A549 (cell line): ENCODE data around the gene OCA2. TPM values are rescaled to one million over a fixed set of nuclear protein-coding genes. Genes with fewer than 3 reads are reported as not detected.
A peak's percentile ranks its signal among the peaks of the same experiment; 100 is the strongest.
"Not testable (repeated sequence)": the region's sequence is repeated elsewhere in the genome, so short reads cannot be mapped to it uniquely, and the experiment has no call there.

Experiments
- ATAC-seq, 2 experiments: fragments of 200-7000 bp in 1 of 2; fragments of >200 bp in 1 of 2; cut with Nextera tagmentation in 1 of 2; cut with Tn5 transposase in 1 of 2; 3 replicates each; pipeline versions ENCODE4 v1.8.0 to v1.9.1; 2018 to 2020; ENCODE audit warnings: mild to moderate bottlenecking in 1 of 2, moderate library complexity in 1 of 2
- CTCF ChIA-PET: fragments of 300-600 bp; sonication (Branson Sonifier 250); formaldehyde crosslinking; extraction: SDS; loops from one replicate; lab custom pipeline; 2021; ENCODE audit warnings: antibody characterized with exemption, inconsistent platforms; lab: Yijun Ruan, JAX
- POLR2A ChIA-PET: fragments of 350-600 bp; formaldehyde crosslinking; extraction: SDS; loops from one replicate; lab custom pipeline; 2021; ENCODE audit warnings: antibody characterized with exemption, inconsistent platforms; lab: Yijun Ruan, JAX
- DNase-seq, 2 experiments: peaks; one replicate each; pipeline versions ENCODE4 v3.0.0 to v3.0.0-alpha.2; 2011 to 2016; ENCODE audit warnings: low read depth in 1 of 2, low spot score in 1 of 2
- FAIRE-seq: peaks from 2 replicates; lab custom pipeline; 2011; peaks lifted over from hg19 to GRCh38; lab: Jason Lieb, UNC
- H3K27ac ChIP-seq, 2 experiments: fragments of >200 bp; sonication (Bioruptor Twin); formaldehyde crosslinking; 3 replicates each; pipeline ENCODE4 v1.5.1; 2016 to 2017
- H3K4me1 ChIP-seq: fragments of >200 bp; sonication (Bioruptor Twin); formaldehyde crosslinking; 3 replicates; pipeline ENCODE4 v1.6.1; 2016
- H3K4me2 ChIP-seq: fragments of >200 bp; sonication (Bioruptor Twin); formaldehyde crosslinking; 3 replicates; pipeline ENCODE4 v1.6.1; 2016
- H3K4me3 ChIP-seq: fragments of >200 bp; sonication (Bioruptor Twin); formaldehyde crosslinking; 3 replicates; pipeline ENCODE4 v1.5.1; 2016
- H3K9me3 ChIP-seq: fragments of >200 bp; sonication (Bioruptor Twin); formaldehyde crosslinking; 3 replicates; pipeline ENCODE4 v1.6.1; 2016
- CHD4 ChIP-seq: fragments of 200-600 bp; sonication (generic); IDR thresholded peaks from 2 replicates; pipeline ENCODE4 v1.6.1; 2016; ENCODE audit warnings: antibody characterized with exemption, mild to moderate bottlenecking, borderline replicate concordance
- EP300 ChIP-seq, 2 experiments: fragments of >200 bp; sonication (Bioruptor Twin); formaldehyde crosslinking; IDR thresholded peaks; 2 replicates in 1 of 2; 3 replicates in 1 of 2; pipeline ENCODE4 v1.6.1; 2016 to 2017
- FOSB ChIP-seq: fragments of 250-450 bp; sonication (Bioruptor Pico); IDR thresholded peaks from 2 replicates; pipeline ENCODE4 v1.5.0; 2020; ENCODE audit warnings: mild to moderate bottlenecking, moderate library complexity
- HDAC2 ChIP-seq: fragments of 200-600 bp; sonication (generic); IDR thresholded peaks from 2 replicates; pipeline ENCODE4 v1.6.1; 2016
- HOXB5 ChIP-seq: fragments of 250-450 bp; sonication (Bioruptor Pico); IDR thresholded peaks from 2 replicates; pipeline ENCODE4 v1.5.0; 2020; ENCODE audit warnings: mild to moderate bottlenecking, moderate library complexity
- KDM1A ChIP-seq: fragments of 200-600 bp; sonication (generic); IDR thresholded peaks from 2 replicates; pipeline ENCODE4 v1.6.1; 2016; ENCODE audit warnings: low read depth, mild to moderate bottlenecking
- MAFK ChIP-seq: fragments of 450-650 bp; IDR thresholded peaks from 2 replicates; pipeline ENCODE4 v1.6.1; 2014; ENCODE audit not compliant: partially characterized antibody
- NR3C1 ChIP-seq: fragments of >200 bp; sonication (Bioruptor Twin); formaldehyde crosslinking; IDR thresholded peaks from 3 replicates; pipeline ENCODE4 v1.6.1; 2017
- PHF8 ChIP-seq: fragments of 200-600 bp; sonication (generic); IDR thresholded peaks from 2 replicates; pipeline ENCODE4 v1.6.1; 2016; ENCODE audit warnings: low read depth, mild to moderate bottlenecking, antibody characterized with exemption, moderate library complexity, borderline replicate concordance
- POLR2AphosphoS2 ChIP-seq: conservative IDR thresholded peaks from 2 replicates; pipeline ENCODE4 v1.6.1; 2012; ENCODE audit warnings: low read length, improper control_type of control experiment, inconsistent platforms
- ZNF302 ChIP-seq: fragments of 250-450 bp; sonication (Bioruptor Pico); IDR thresholded peaks from 2 replicates; pipeline ENCODE4 v1.9.0; 2021; ENCODE audit warnings: inconsistent platforms, mild to moderate bottlenecking, moderate library complexity
- ZSCAN20 ChIP-seq: fragments of 250-450 bp; sonication (Bioruptor Pico); IDR thresholded peaks from 2 replicates; pipeline ENCODE4 v1.8.0; 2022; ENCODE audit warnings: mild to moderate bottlenecking, moderate library complexity
- WGBS: methylation state at CpG from one replicate; pipeline ENCODE4 v1.1.6; 2017; ENCODE audit errors: missing lambda C conversion rate; 5-methylcytosine and 5-hydroxymethylcytosine counted together
- polyA plus RNA-seq, 4 experiments: library from polyadenylated mRNA; depleted of rRNA in 3 of 4; stranded (reverse); fragments of >200 nt; fragmentation: RNase III in 1 of 4; extraction: RNeasy Plus Mini Kit Qiagen cat#74134 plus additional on column Dnase treatment in 1 of 4; gene quantifications; 2 replicates in 3 of 4; 3 replicates in 1 of 4; pipeline ENCODE4 v1.2.3, GENCODE V29; 2011 to 2017
- TF ChIP-seq, protein P1 (sequence below): IDR thresholded peaks from 2 replicates; pipeline ENCODE4 v1.6.1; 2012
- TF ChIP-seq, protein P2 (sequence below): fragments of >200 bp; sonication (Bioruptor Twin); formaldehyde crosslinking; IDR thresholded peaks from 3 replicates; pipeline ENCODE4 v1.6.1; 2016
- TF ChIP-seq, protein P3 (sequence below): fragments of 250-450 bp; sonication (Bioruptor Pico); IDR thresholded peaks from 2 replicates; pipeline ENCODE4 v1.5.0; 2020; ENCODE audit warnings: low read depth, mild to moderate bottlenecking, moderate library complexity
- TF ChIP-seq, protein P4 (sequence below): fragments of >200 bp; sonication (Bioruptor Twin); formaldehyde crosslinking; IDR thresholded peaks from 3 replicates; pipeline ENCODE4 v1.5.1; 2016
- TF ChIP-seq, protein P5 (sequence below): IDR thresholded peaks from 2 replicates; pipeline ENCODE4 v1.6.1; 2012
- TF ChIP-seq, protein P6 (sequence below): fragments of 450-650 bp; IDR thresholded peaks from 2 replicates; pipeline ENCODE4 v1.6.1; 2014; ENCODE audit warnings: antibody characterized with exemption
- TF ChIP-seq, protein P7 (sequence below): fragments of 150-350 bp; IDR thresholded peaks from 2 replicates; pipeline ENCODE4 v1.6.1; 2014; ENCODE audit warnings: low read depth, mild to moderate bottlenecking, low read length

The OCA2 gene
- polyA plus RNA-seq, 2 of the 4 experiments (the other 2 are of a cell fraction), result 0.17 to 0.25 TPM

DNA sequence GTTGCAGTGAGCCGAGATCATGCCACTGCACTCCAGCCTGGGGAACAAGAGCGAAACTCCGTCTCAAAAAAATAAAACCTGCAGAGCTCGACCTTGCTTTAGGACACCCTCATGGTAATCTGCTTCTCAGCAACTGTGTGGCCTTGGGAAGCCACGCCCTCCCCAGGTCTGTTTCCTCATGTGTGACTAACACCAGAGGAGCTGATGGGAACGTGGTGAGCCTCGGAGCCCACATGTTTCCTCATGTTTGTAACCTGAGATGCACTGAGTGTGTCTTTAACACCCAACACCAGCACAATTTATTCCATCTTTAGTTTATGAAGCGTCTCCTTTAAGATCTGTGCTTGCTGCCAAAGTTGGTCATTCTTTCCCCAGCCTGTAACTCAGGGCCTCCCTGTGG is 142.8 kb downstream of the OCA2 start:
- ChIA-PET CTCF (interaction anchor here (1.1 kb wide), 1 partner anchor 64 kb away, joined by 3 read pairs; no protein-coding TSS in a partner anchor), POLR2A (no interaction called here)
- WGBS, result 25% methylated on average over 8 of the region's 8 CpGs
- no peak overlapping the region for H3K27ac ChIP-seq
- ATAC-seq (0 out of 6 replicates have a peak, but pooled peaks of 1 of the 2 experiments have one; percentile 39), DNase-seq (no peak), FAIRE-seq (no peak)
- no peaks in the 10 kb centered on the region for H3K4me1 ChIP-seq
- no peak for TF ChIP-seq KDM1A
- TF ChIP-seq, all 56 proteins: peak for 0
- H3K9me3 ChIP-seq, result no peaks in the 10 kb centered on the region
- no peak overlapping the region for H3K4me2 ChIP-seq
- H3K4me3 ChIP-seq, result no peak overlapping the region

DNA sequence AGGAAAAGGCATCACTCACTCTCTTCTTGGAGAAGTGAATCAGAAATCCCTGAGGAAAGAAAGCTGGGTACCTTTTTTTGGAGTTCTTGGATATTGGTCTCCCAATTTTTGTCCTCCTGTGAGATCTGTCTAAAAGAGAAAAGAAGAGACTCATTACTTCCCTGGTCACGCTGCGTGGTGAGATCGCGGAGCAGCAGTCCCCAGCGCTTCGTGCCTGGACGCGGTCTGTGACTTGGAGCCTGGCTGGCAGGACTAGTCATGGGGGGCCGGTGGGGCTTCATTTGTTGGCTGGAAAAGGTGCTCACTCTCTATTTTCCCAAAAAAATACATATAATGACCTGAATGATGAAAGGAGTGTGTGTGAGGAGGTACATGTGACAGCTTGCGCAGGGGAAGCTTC is 144.0 kb downstream of the OCA2 start:
- H3K4me2 ChIP-seq, result no peak overlapping the region

DNA sequence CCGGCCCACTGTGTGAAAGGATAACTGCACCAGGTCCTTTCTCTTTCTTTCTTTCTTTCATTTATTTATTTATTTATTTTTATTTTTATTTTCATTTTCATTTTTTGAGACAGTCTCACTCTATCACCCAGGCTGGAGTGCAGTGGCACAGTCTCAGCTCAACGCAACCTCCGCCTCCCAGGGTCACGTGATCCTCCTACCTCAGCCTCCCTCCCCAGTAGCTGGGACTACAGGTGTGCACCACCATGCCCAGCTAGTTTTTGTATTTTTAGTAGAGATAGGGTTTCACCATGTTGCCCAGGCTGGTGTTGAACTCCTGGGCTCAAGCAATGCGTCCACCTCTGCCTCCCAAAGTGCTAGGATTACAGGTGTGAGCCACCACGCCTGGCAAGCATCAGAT is 146.5 kb downstream of the OCA2 start:
- H3K4me2 ChIP-seq, H3K27ac ChIP-seq, DNase-seq, FAIRE-seq, H3K4me1 ChIP-seq, H3K4me3 ChIP-seq, H3K9me3 ChIP-seq, CTCF ChIA-PET, ATAC-seq, POLR2A ChIA-PET: not testable (repeated sequence)
- WGBS, result 51% methylated on average over 6 of the region's 6 CpGs

More for the DNA sequence above, 144.0 kb downstream of the OCA2 start:
- ChIA-PET POLR2A (no interaction called here), CTCF (no interaction called here)
- Histone ChIP-seq H3K27ac (no peak overlapping the region), H3K4me3 (no peak overlapping the region), H3K4me1 (no peaks in the 10 kb centered on the region), H3K9me3 (no peaks in the 10 kb centered on the region)
- DNase-seq (no peak), ATAC-seq (no peak), FAIRE-seq (no peak)
- no peak for TF ChIP-seq EP300 (IDR thresholded peaks at IDR 0.05)
- TF ChIP-seq, protein P1, sequence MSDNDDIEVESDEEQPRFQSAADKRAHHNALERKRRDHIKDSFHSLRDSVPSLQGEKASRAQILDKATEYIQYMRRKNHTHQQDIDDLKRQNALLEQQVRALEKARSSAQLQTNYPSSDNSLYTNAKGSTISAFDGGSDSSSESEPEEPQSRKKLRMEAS, result no peak
- TF ChIP-seq, protein P2, sequence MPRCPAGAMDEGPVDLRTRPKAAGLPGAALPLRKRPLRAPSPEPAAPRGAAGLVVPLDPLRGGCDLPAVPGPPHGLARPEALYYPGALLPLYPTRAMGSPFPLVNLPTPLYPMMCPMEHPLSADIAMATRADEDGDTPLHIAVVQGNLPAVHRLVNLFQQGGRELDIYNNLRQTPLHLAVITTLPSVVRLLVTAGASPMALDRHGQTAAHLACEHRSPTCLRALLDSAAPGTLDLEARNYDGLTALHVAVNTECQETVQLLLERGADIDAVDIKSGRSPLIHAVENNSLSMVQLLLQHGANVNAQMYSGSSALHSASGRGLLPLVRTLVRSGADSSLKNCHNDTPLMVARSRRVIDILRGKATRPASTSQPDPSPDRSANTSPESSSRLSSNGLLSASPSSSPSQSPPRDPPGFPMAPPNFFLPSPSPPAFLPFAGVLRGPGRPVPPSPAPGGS, result no peak
- TF ChIP-seq, protein P3, sequence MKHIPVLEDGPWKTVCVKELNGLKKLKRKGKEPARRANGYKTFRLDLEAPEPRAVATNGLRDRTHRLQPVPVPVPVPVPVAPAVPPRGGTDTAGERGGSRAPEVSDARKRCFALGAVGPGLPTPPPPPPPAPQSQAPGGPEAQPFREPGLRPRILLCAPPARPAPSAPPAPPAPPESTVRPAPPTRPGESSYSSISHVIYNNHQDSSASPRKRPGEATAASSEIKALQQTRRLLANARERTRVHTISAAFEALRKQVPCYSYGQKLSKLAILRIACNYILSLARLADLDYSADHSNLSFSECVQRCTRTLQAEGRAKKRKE (CRISPR knock-in tag), result no peak
- no peak for TF ChIP-seq FOSB (CRISPR knock-in tag)
- TF ChIP-seq PHF8, result no peak
- TF ChIP-seq, protein P4, sequence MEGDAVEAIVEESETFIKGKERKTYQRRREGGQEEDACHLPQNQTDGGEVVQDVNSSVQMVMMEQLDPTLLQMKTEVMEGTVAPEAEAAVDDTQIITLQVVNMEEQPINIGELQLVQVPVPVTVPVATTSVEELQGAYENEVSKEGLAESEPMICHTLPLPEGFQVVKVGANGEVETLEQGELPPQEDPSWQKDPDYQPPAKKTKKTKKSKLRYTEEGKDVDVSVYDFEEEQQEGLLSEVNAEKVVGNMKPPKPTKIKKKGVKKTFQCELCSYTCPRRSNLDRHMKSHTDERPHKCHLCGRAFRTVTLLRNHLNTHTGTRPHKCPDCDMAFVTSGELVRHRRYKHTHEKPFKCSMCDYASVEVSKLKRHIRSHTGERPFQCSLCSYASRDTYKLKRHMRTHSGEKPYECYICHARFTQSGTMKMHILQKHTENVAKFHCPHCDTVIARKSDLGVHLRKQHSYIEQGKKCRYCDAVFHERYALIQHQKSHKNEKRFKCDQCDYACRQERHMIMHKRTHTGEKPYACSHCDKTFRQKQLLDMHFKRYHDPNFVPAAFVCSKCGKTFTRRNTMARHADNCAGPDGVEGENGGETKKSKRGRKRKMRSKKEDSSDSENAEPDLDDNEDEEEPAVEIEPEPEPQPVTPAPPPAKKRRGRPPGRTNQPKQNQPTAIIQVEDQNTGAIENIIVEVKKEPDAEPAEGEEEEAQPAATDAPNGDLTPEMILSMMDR, result no peak
- TF ChIP-seq HOXB5 (CRISPR knock-in tag), result no peak
- TF ChIP-seq, protein P5, sequence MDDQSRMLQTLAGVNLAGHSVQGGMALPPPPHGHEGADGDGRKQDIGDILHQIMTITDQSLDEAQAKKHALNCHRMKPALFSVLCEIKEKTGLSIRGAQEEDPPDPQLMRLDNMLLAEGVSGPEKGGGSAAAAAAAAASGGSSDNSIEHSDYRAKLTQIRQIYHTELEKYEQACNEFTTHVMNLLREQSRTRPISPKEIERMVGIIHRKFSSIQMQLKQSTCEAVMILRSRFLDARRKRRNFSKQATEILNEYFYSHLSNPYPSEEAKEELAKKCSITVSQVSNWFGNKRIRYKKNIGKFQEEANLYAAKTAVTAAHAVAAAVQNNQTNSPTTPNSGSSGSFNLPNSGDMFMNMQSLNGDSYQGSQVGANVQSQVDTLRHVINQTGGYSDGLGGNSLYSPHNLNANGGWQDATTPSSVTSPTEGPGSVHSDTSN, result no peak
- no peak for TF ChIP-seq ZNF302 (CRISPR knock-in tag)
- no peak for TF ChIP-seq CHD4
- TF ChIP-seq ZSCAN20 (CRISPR knock-in tag), result no peak
- no peak for TF ChIP-seq NR3C1
- TF ChIP-seq HDAC2, result no peak
- no peak for TF ChIP-seq MAFK
- TF ChIP-seq, protein P6, sequence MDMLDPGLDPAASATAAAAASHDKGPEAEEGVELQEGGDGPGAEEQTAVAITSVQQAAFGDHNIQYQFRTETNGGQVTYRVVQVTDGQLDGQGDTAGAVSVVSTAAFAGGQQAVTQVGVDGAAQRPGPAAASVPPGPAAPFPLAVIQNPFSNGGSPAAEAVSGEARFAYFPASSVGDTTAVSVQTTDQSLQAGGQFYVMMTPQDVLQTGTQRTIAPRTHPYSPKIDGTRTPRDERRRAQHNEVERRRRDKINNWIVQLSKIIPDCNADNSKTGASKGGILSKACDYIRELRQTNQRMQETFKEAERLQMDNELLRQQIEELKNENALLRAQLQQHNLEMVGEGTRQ, result no peak
- TF ChIP-seq POLR2AphosphoS2, result no peak
- TF ChIP-seq, protein P7, sequence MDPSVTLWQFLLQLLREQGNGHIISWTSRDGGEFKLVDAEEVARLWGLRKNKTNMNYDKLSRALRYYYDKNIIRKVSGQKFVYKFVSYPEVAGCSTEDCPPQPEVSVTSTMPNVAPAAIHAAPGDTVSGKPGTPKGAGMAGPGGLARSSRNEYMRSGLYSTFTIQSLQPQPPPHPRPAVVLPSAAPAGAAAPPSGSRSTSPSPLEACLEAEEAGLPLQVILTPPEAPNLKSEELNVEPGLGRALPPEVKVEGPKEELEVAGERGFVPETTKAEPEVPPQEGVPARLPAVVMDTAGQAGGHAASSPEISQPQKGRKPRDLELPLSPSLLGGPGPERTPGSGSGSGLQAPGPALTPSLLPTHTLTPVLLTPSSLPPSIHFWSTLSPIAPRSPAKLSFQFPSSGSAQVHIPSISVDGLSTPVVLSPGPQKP, result no peak
- 69% methylated on average over 10 of the region's 10 CpGs for WGBS
